ENCODE measurements around the gene EEF1E1.
A peak's percentile ranks its signal among the peaks of the same experiment; 100 is the strongest.

EEF1E1 gene

DNA sequence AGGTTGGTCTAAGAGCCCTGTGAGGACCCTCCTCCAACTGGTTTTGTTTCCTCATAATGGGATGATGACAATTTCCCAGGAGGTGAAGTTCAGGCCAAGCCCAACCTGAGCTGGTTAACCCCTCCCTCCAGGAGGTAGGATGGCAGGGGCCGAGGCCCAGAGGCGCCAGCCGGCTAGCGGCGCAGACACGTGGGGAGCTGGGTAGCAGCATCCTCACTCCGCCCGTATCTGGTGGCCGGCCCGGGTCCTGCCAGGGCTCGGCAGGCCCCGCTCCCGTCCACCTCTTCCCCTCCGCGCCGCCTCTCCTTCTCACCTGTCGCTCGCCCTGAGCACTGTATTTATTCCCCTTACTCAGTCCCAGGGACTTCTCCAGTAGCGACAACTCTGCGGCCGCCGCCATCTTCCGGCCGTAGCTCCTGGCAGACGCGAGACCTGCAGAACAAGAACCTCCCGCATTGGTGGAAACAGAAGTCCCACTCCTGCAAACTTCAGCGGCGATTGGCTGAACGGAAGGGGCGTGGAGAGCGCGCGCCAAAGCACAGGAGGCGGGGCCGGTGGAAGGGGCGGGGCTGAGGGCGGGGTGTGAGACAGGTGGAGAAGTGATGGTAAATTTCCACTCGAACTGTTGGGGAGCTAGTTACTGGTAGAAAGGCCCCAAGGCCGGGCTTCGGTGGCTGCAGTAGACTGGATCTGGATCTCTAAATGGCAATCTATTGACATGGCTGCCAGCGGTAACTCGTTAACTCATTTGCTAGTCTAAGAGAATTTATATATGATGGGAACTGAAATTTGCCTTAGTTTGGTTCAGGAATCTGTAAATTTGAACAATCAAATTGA lies at the start of gene EEF1E1:
Gene EEF1E1, minus strand, starts transcription at position 427 of the 837 bp plus-strand sequence. Its CDS starts 27 bp downstream, at position 400.
- peak; percentile 98 for DNase-seq

GRCh38 chr6:8149350-8149749 lies 47.0 kb upstream of the EEF1E1 start:
- no peak for DNase-seq

DNA sequence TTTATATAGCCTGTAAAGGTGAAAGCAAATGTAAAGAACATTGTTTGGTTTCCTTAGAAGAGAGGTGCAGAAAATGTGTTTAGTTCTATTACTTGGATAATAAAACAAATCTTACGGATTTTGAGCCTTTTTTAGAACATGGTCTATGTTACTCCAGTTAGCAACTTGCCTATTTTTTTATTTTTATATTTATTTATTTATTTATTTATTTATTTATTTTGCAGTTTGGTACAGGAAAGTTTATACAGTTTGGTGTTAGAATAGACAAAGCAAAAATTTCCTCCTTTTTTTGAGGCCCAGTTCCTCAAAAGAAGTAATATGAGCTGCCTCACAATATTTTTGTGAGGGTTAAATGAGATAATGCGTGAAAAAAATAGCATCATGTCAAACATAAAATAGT lies 41.6 kb upstream of the EEF1E1 start:
- DNase-seq = no peak

- DNase-seq = no peak
Observed at GRCh38 chr6:8139451-8139850, 37.1 kb upstream of the EEF1E1 start.

GRCh38 chr6:8137529-8137939 lies 35.2 kb upstream of the EEF1E1 start:
- no peak for DNase-seq

DNA sequence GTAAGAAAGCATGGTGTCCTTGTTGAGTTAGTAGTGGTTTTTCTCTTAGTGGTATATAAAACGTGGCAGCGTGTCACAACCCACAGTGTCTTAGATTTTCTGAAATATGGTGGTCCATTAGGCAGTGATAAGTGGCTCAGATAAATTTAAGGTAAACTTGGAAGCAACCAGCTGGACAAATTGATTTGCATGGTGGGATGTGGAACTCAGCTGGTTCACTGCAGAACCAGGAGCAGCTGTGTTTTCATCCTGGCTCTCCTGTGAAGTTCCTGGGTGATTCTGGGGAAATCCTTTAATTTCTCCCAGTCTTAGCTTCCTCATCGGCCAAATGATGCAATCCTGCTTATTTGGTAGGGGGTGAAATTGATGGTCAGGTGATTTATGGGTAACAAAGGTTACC lies 32.9 kb upstream of the EEF1E1 start:
- DNase-seq = no peak

DNA sequence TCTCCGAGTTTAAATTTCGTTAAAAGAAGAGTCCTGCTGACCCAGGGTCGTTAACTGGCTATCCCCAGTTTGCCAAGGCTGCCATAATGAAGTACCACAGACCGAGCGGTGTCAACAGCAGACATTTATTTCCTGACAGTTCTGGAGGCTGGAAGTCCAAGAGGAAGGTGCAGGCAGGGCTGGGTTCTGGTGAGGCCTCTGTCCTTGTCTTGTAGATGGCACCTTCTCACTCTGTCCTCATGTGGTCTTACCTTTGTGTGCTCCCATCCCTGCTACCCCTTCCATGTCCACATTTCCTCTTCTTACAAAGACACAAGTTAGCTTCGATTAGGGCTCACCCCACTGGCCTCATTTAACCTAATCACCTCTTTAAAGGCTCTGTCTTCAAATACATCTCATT lies 29.8 kb upstream of the EEF1E1 start:
- no peak for DNase-seq

- peak; percentile 46 for DNase-seq
Observed at GRCh38 chr6:8131265-8131897, 29.0 kb upstream of the EEF1E1 start.

GRCh38 chr6:8130399-8130798 lies 28.1 kb upstream of the EEF1E1 start:
- no peak for DNase-seq

GRCh38 chr6:8123236-8123635 lies 20.9 kb upstream of the EEF1E1 start:
- DNase-seq = no peak

GRCh38 chr6:8114956-8115355 lies 12.6 kb upstream of the EEF1E1 start:
- DNase-seq = no peak

GRCh38 chr6:8113131-8113654 lies 10.8 kb upstream of the EEF1E1 start:
- no peak for DNase-seq

- DNase-seq = no peak
Observed at GRCh38 chr6:8110725-8111124, 8.4 kb upstream of the EEF1E1 start.

DNA sequence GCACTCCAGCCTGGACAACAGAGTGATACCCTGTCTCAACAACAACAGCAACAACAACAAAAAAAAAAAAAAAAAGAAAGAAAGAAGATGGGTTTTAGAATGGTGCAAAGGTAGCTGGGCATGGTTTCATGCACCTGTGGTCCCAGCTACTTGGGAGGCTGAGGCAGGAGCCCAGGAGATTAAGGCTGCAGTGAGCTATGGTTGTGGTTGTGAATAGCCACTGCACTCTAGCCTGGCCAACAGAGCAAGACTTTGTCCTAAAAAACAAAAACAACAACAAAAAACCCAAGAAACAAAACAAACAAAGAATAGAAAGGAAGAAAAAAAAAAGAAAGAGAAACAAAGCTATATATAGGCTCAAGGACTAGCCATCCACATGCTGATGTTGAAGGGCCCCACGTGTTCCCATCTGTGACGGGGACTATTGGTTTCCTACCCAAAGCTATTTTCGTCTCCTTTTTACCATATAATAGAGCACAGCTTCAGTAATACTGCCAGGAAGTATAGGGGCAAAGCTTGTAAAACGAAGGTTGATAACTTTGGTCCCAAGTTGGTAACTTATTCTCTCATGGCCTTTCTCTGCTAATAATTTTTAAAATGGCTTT lies 7.9 kb upstream of the EEF1E1 start:
- DNase-seq = no peak

- DNase-seq = no peak
Observed at GRCh38 chr6:8108759-8109539, 6.6 kb upstream of the EEF1E1 start.

- no peak for DNase-seq
Observed at GRCh38 chr6:8108031-8108660, 5.8 kb upstream of the EEF1E1 start.

GRCh38 chr6:8105791-8106190 lies 3.4 kb upstream of the EEF1E1 start:
- DNase-seq = no peak

DNA sequence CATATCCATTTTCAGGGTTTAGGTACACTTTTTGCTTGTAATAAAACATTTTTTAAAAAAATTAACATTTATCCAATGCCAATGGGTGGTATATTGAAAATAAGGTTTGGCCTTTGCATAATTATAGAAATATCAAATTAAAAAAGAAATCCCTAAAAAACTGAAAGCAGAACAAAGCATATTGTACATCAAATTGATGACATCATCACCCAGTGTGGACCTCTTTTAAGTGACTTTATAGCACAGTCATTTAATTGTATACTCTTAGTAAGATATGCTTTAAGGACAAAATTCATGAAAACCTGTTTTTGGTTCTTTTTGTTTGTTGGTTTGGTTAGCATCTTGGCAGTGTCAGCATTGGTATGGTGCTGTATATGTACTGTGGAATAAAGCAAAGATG lies 1.4 kb upstream of the EEF1E1 start:
- DNase-seq = no peak

- DNase-seq = no peak
Observed at GRCh38 chr6:8100159-8100854, 2.0 kb downstream of the EEF1E1 start.

- no peak for DNase-seq
Observed at GRCh38 chr6:8090650-8091049, 11.7 kb downstream of the EEF1E1 start.

DNA sequence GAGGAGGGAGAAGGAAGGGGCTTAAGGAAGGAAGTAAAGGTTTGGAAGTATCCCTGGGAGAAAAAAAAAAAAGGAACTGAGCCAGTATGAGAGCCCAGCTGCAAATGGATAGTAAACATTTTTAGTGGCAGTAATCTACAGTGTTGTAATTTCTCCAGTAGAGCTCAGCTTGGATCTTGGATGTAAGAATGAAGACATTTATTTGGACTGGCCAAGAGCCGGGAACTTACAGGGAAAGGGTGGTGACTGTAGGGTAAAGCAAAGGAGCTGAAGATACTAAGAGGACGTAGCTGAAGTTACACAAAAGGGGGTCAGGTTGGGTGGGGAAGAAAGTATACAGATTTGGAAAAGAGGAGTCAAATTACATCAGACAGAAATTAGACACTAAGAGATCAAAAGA lies 13.5 kb downstream of the EEF1E1 start:
- no peak for DNase-seq
